Gastroesophageal sphincter (tissue), 4 donors: ENCODE data around the gene TMED4. TPM values are rescaled to one million over a fixed set of nuclear protein-coding genes. Genes with fewer than 3 reads are reported as not detected.
A peak's percentile ranks its signal among the peaks of the same experiment; 100 is the strongest.

ENCODE experiments used
- ATAC-seq: fragments of 150-250 bp; one replicate; pipeline ENCODE4 v1.9.1; 2016; ENCODE audit warnings: mild to moderate bottlenecking, moderate library complexity
- H3K27ac ChIP-seq, 4 donors: fragments of 200-600 bp; sonication (generic) in 3 of 4; 1 replicate in 3 of 4; 2 replicates in 1 of 4; pipeline ENCODE4 v1.5.1; 2016 to 2019
- H3K27me3 ChIP-seq: fragments of 200-600 bp; sonication (generic); one replicate; pipeline ENCODE4 v1.5.1; 2019
- H3K36me3 ChIP-seq, 2 donors: fragments of 200-600 bp; sonication (generic); one replicate each; pipeline ENCODE4 v1.5.1; 2019; ENCODE audit warnings: control low read depth in 1 of 2
- H3K4me1 ChIP-seq, 3 donors: fragments of 200-600 bp; sonication (generic); 1 replicate in 2 of 3; 2 replicates in 1 of 3; pipeline ENCODE4 v1.5.1; 2016 to 2019; ENCODE audit warnings: control low read depth in 2 of 3
- H3K4me3 ChIP-seq, 2 donors: fragments of 200-600 bp; sonication (generic); one replicate each; pipeline ENCODE4 v1.5.1; 2019; ENCODE audit warnings: mild to moderate bottlenecking in 1 of 2, moderate library complexity in 1 of 2
- H3K9me3 ChIP-seq, 3 donors: fragments of 200-600 bp; sonication (generic); one replicate each; pipeline ENCODE4 v1.5.1; 2017 to 2019; ENCODE audit warnings: control low read depth in 2 of 3
- EP300 ChIP-seq: sonication (generic); formaldehyde crosslinking; IDR thresholded peaks from one replicate; pipeline ENCODE4 v1.6.1; 2017; ENCODE audit warnings: antibody characterized with exemption, mild to moderate bottlenecking
- POLR2A ChIP-seq, 2 donors: fragments of 450-650 bp; IDR thresholded peaks; one replicate each; pipeline ENCODE4 v1.6.1; 2017; ENCODE audit warnings: antibody characterized with exemption in 2 of 2, mild to moderate bottlenecking in 2 of 2, moderate library complexity in 1 of 2
- POLR2AphosphoS5 ChIP-seq: sonication (generic); formaldehyde crosslinking; IDR thresholded peaks from one replicate; pipeline ENCODE4 v1.6.1; 2017; ENCODE audit warnings: antibody characterized with exemption
- WGBS, 2 donors: methylation state at CpG; one replicate each; pipeline ENCODE4 v1.1.5; 2018; ENCODE audit warnings: low coverage in 1 of 2; 5-methylcytosine and 5-hydroxymethylcytosine counted together
- total RNA-seq, 4 donors: library from RNA; depleted of rRNA; stranded (reverse); fragments of >200 nt; gene quantifications; one replicate each; pipeline ENCODE4 v1.1.0, GENCODE V29; 2016
- TF ChIP-seq, protein P1 (sequence below), 4 experiments: fragments of 200-600 bp in 2 of 4; fragments of 450-650 bp in 2 of 4; sonication (generic) in 1 of 4; IDR thresholded peaks; one replicate each; pipeline ENCODE4 v1.5.1; 2017 to 2019; ENCODE audit warnings: antibody characterized with exemption in 4 of 4, mild to moderate bottlenecking in 2 of 4, moderate library complexity in 2 of 4

TMED4 gene
- total RNA-seq, 4 donors from 2014 or later: 124 to 193 (median 160) TPM

DNA sequence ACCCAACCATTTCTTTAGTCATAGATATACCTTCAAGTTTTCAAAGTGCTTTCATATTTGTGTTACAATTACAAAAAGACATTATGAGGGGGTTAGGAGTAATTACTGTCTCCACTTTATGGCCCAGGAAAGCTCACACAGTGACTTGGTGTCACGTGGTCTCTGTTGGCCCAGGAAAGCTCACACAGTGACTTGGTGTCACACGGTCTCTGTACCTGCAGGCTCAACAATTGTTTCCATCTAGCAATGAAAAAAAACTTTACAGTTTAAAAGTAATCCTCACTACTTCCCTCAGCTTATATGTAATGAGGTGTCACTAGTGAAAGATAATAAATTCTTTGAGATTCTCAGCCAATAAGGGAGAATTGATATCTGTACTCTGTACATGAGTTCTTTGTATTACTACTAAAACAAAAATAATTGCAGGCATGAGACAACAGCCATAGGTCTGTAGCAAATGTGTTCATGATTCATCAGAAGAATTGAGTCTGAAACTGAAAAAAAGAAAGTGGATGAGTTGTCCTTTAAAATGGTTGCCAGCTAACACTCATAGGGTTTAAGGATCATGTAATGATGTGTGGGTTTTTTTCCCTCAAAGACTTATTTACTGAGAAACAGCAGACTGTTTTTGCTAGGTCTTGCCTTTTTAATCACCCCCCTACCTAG is 35.3 kb upstream of the TMED4 start:
- Histone ChIP-seq H3K9me3 (no peaks in the 10 kb centered on the region), H3K4me1 (peaks cover 0 to 74% (median 12%) of the 10 kb centered on the region in 3 donors), H3K27ac (no peak overlapping the region), H3K27me3 (no peaks in the 10 kb centered on the region), H3K36me3 (peaks cover 0 to 7% of the 10 kb centered on the region in 2 donors), H3K4me3 (no peak overlapping the region)
- ATAC-seq: no peak
- 82 to 86% methylated on average over 2 of the region's 2 CpGs for WGBS, 2 donors
- TF ChIP-seq EP300 (no peak), POLR2A (IDR thresholded peaks at IDR 0.05) (no peak), POLR2AphosphoS5 (no peak)
- TF ChIP-seq, protein P1, sequence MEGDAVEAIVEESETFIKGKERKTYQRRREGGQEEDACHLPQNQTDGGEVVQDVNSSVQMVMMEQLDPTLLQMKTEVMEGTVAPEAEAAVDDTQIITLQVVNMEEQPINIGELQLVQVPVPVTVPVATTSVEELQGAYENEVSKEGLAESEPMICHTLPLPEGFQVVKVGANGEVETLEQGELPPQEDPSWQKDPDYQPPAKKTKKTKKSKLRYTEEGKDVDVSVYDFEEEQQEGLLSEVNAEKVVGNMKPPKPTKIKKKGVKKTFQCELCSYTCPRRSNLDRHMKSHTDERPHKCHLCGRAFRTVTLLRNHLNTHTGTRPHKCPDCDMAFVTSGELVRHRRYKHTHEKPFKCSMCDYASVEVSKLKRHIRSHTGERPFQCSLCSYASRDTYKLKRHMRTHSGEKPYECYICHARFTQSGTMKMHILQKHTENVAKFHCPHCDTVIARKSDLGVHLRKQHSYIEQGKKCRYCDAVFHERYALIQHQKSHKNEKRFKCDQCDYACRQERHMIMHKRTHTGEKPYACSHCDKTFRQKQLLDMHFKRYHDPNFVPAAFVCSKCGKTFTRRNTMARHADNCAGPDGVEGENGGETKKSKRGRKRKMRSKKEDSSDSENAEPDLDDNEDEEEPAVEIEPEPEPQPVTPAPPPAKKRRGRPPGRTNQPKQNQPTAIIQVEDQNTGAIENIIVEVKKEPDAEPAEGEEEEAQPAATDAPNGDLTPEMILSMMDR (IDR thresholded peaks at IDR 0.05): no peak

GRCh38 chr7:44616545-44616944 is 34.5 kb upstream of the TMED4 start:
- TF ChIP-seq POLR2AphosphoS5 (no peak), EP300 (no peak), POLR2A (IDR thresholded peaks at IDR 0.05) (no peak)
- TF ChIP-seq, protein P1 (IDR thresholded peaks at IDR 0.05): no peak
- H3K4me3 ChIP-seq: no peak overlapping the region
- H3K9me3 ChIP-seq: no peaks in the 10 kb centered on the region
- H3K27ac ChIP-seq: no peak overlapping the region
- 74 to 82% methylated on average over 12 of the region's 12 CpGs for WGBS, 2 donors
- H3K27me3 ChIP-seq: no peaks in the 10 kb centered on the region
- H3K4me1 ChIP-seq: peaks cover 0 to 66% (median 10%) of the 10 kb centered on the region in 3 donors
- no peak for ATAC-seq
- peaks cover 0 to 7% of the 10 kb centered on the region in 2 donors for H3K36me3 ChIP-seq

DNA sequence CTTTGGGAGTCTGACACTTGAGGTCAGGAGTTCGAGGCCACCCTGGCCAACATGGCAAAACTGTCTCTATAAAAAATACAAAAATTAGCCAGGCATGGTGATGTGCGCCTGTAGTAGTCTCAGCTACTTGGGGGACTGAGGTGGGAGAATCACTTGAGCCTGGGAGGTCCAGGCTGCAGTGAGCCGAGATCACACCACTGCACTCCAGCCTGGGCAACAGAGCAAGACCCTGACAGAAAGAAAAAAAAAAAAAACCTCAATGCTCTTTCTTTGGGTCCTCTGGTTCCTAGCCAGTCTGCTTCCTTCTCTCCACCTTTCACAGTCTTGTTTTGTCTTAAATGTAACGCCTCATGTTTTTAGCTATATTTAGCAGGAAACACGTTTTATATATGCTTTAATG is 33.8 kb upstream of the TMED4 start:
- H3K27me3 ChIP-seq: no peaks in the 10 kb centered on the region
- peak overlapping the region in 2 of 4 donors; percentile 24 to 53 for H3K27ac ChIP-seq
- WGBS, 2 donors: 63 to 90% methylated on average over 4 to 5 of the region's 5 CpGs
- H3K9me3 ChIP-seq: no peaks in the 10 kb centered on the region
- no peak overlapping the region for H3K4me3 ChIP-seq
- ATAC-seq: no peak
- no peak for TF ChIP-seq EP300
- TF ChIP-seq POLR2AphosphoS5: no peak
- peaks cover 0 to 7% of the 10 kb centered on the region in 2 donors for H3K36me3 ChIP-seq
- peaks cover 0 to 58% (median 4%) of the 10 kb centered on the region in 3 donors for H3K4me1 ChIP-seq

DNA sequence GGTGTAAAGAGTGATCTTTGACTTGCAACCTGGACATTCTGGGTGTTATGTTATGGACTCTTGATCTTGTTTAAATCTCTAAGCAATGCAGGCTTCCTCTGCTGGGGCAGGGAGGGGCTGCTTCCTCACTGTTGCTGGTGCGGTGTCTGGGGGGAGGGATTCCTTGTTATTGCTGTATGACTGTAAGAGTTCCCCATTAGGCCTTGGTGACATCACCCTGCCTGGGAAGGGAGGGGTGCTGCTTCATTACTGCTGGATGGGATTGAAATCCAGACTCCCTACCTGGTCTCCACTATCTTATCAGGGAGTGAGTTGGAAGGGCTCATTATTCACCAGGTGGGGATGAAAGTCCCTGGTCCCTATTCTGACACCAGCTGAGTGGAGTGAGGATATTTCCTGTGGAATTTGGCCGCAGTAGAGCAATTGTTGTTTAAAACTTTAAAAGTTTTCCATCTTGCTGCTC is 33.1 kb upstream of the TMED4 start:
- Histone ChIP-seq H3K9me3 (no peaks in the 10 kb centered on the region), H3K4me1 (peaks cover 0 to 52% (median 4%) of the 10 kb centered on the region in 3 donors), H3K4me3 (no peak overlapping the region), H3K27ac (peak overlapping the region in 3 of 4 donors; percentile 24 to 56 (median 53)), H3K27me3 (no peaks in the 10 kb centered on the region), H3K36me3 (peaks cover 0 to 7% of the 10 kb centered on the region in 2 donors)
- TF ChIP-seq, protein P1 (IDR thresholded peaks at IDR 0.05): no peak
- TF ChIP-seq POLR2A (IDR thresholded peaks at IDR 0.05): no peak
- TF ChIP-seq POLR2AphosphoS5: no peak
- TF ChIP-seq EP300: no peak
- ATAC-seq: peak; percentile 78
- WGBS, 2 donors: 63% methylated on average over 1 of the region's 2 CpGs; no CpG with 5 or more reads in 1 of the 2 donors

DNA sequence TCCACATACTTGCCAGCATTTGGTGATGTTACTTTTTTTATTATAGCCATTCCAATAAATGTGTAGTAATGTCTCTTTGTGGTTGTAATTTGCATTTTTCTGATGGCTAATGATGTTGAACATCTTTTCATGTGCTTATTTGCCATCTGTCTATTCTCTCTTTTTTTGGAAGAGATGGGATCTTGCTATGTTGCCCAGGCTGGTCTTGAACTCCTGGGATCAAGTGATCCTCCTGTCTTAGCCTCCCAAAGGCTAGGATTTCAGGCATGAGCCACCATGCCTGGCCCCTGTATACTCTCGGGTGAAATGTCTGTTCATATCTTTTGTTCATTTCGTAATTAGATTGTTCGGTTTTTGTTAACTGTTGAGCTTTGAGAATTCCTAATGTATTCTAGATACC is 27.8 kb upstream of the TMED4 start:
- H3K9me3 ChIP-seq: no peaks in the 10 kb centered on the region
- no peak for ATAC-seq
- H3K27ac ChIP-seq: no peak overlapping the region
- H3K4me3 ChIP-seq: no peak overlapping the region
- H3K4me1 ChIP-seq: peaks cover 0 to 43% (median 7%) of the 10 kb centered on the region in 3 donors
- no peaks in the 10 kb centered on the region for H3K27me3 ChIP-seq
- 81 to 90% methylated on average over 2 to 3 of the region's 3 CpGs for WGBS, 2 donors
- no peaks in the 10 kb centered on the region for H3K36me3 ChIP-seq
- TF ChIP-seq EP300: no peak
- no peak for TF ChIP-seq POLR2A (IDR thresholded peaks at IDR 0.05)
- TF ChIP-seq, protein P1 (IDR thresholded peaks at IDR 0.05): no peak
- no peak for TF ChIP-seq POLR2AphosphoS5
